ENCODE results near the gene FOXN3. TPM values are rescaled to one million over a fixed set of nuclear protein-coding genes. Genes with fewer than 3 reads are reported as not detected.

The FOXN3 gene
- total RNA-seq, 1 donor from 2014 or later = 106 TPM

DNA sequence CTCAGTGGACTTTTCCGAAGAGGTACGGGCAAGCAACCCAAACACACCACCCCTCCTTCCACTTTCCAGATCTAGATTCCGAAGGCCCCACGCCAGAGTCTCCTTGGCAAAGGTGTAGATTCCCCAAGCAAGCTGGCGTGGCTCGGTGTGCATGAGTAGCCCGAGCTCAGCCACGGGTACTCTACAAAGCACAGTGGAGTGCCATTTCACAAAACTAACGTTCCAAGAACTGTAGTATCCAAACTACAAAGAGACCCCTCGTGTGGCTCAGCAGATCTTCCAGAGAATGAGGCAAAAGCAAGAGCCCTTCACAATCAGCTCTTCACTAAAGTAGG is 72.1 kb downstream of the FOXN3 start:
- intact Hi-C loops (cut with micrococcal nuclease) = loop anchor here (2.0 kb wide), 1 partner anchor 14 kb away; no protein-coding TSS in a partner anchor
- Mint-ChIP-seq H3K4me1 (peaks cover 39% of the 10 kb centered on the region), H3K27ac (no peak overlapping the region), H3K36me3 (ENCODE audit: low read depth) (peaks cover 46% of the 10 kb centered on the region), H3K4me3 (no peak overlapping the region), H3K9me3 (no peaks in the 10 kb centered on the region), H3K27me3 (no peaks in the 10 kb centered on the region)
- POLR2A ChIA-PET = interaction anchor here (0.7 to 1.0 kb wide), 2 partner anchors 20 to 44 kb away, joined by 3 to 6 read pairs; no protein-coding TSS in a partner anchor
- TF ChIP-seq, protein P1, sequence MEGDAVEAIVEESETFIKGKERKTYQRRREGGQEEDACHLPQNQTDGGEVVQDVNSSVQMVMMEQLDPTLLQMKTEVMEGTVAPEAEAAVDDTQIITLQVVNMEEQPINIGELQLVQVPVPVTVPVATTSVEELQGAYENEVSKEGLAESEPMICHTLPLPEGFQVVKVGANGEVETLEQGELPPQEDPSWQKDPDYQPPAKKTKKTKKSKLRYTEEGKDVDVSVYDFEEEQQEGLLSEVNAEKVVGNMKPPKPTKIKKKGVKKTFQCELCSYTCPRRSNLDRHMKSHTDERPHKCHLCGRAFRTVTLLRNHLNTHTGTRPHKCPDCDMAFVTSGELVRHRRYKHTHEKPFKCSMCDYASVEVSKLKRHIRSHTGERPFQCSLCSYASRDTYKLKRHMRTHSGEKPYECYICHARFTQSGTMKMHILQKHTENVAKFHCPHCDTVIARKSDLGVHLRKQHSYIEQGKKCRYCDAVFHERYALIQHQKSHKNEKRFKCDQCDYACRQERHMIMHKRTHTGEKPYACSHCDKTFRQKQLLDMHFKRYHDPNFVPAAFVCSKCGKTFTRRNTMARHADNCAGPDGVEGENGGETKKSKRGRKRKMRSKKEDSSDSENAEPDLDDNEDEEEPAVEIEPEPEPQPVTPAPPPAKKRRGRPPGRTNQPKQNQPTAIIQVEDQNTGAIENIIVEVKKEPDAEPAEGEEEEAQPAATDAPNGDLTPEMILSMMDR (IDR thresholded peaks at IDR 0.05) = no peak
- DNase-seq (no peak), ATAC-seq (ENCODE audit: low read depth) (no peak)
- CTCF ChIA-PET = no interaction called here

GRCh38 chr14:89343356-89343755 is 73.7 kb downstream of the FOXN3 start:
- H3K9me3 Mint-ChIP-seq = no peaks in the 10 kb centered on the region
- intact Hi-C loops (cut with micrococcal nuclease) = no loop called here
- H3K27ac Mint-ChIP-seq = no peak overlapping the region
- ATAC-seq (ENCODE audit: low read depth) = no peak
- H3K4me1 Mint-ChIP-seq = peaks cover 43% of the 10 kb centered on the region
- H3K27me3 Mint-ChIP-seq = no peaks in the 10 kb centered on the region
- H3K4me3 Mint-ChIP-seq = no peak overlapping the region
- TF ChIP-seq, protein P1 (IDR thresholded peaks at IDR 0.05) = no peak
- H3K36me3 Mint-ChIP-seq (ENCODE audit: low read depth) = peaks cover 36% of the 10 kb centered on the region
- ChIA-PET CTCF (no interaction called here), POLR2A (interaction anchor here (0.7 to 0.9 kb wide), 2 partner anchors 35 to 566 kb away, joined by 3 to 7 read pairs; no protein-coding TSS in a partner anchor)
- no peak for DNase-seq

- Mint-ChIP-seq H3K4me1 (peaks cover 45% of the 10 kb centered on the region), H3K27me3 (no peaks in the 10 kb centered on the region), H3K4me3 (no peak overlapping the region), H3K36me3 (ENCODE audit: low read depth) (peaks cover 26% of the 10 kb centered on the region), H3K27ac (no peak overlapping the region), H3K9me3 (no peaks in the 10 kb centered on the region)
- ChIA-PET POLR2A (interaction anchor here (1.1 kb wide), 1 partner anchor 22 kb away, joined by 3 read pairs; no protein-coding TSS in a partner anchor), CTCF (interaction anchor here (1.0 kb wide), 1 partner anchor 165 kb away, joined by 3 read pairs; no protein-coding TSS in a partner anchor)
- DNase-seq = no peak
- ATAC-seq (ENCODE audit: low read depth) = no peak
- TF ChIP-seq, protein P1 (IDR thresholded peaks at IDR 0.05) = no peak
- intact Hi-C loops (cut with micrococcal nuclease) = no loop called here
Observed at GRCh38 chr14:89342049-89342448, 75.0 kb downstream of the FOXN3 start.

DNA sequence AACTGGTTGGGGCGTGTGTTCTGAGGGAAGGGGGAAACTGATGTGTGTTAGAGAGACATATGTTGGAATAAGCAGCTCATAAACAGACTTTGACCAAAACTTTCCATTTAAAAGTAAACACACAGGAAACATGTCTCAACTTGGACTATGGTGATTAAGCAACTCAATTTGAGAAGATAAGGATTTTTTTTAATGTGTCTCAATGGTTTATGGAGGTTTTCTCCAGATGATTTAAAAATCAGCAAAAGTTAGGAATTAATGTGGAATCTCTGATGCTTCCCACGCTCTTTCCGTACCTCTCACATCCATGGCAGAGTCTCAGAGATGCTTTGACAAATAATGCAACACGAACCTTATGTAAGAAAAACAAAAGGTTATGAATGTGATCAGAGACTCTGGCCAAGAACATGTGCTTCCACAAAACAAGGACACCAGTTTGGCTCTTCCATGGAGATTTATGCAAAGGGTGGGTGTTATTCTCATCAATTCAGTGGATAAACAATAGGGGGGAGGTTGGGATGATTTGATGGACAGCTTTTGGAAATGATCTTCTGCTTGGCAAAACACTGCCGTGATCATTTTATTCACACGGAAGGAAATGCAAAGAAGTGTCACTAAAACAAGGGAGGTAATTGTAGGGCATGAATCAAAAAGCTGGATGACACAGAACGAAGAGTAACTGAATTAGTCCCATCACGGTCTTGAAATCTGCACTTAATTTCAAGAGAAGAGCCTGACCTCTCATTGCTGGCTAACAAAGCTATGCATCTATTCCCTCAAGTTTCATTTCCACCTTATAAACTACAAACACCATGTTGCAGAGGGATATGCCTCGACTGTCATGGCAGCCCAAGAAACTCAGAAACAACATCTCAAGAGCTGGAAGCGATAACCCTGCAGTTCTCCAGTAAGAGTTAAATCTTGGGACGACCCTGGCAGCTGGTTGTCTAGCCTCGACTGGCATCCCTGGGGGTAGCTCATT is 76.5 kb downstream of the FOXN3 start:
- CTCF ChIA-PET = interaction anchor here (1.4 to 1.6 kb wide), 2 partner anchors 35 to 44 kb away, joined by 4 to 6 read pairs; no protein-coding TSS in a partner anchor
- no peaks in the 10 kb centered on the region for H3K27me3 Mint-ChIP-seq
- H3K4me1 Mint-ChIP-seq = peaks cover 57% of the 10 kb centered on the region
- peaks cover 19% of the 10 kb centered on the region for H3K36me3 Mint-ChIP-seq (ENCODE audit: low read depth)
- TF ChIP-seq, protein P1 (IDR thresholded peaks at IDR 0.05) = no peak
- peak overlapping the region; percentile 56 for H3K27ac Mint-ChIP-seq
- no peak overlapping the region for H3K4me3 Mint-ChIP-seq
- no peaks in the 10 kb centered on the region for H3K9me3 Mint-ChIP-seq
- intact Hi-C loops (cut with micrococcal nuclease) = no loop called here
- DNase-seq = no peak
- POLR2A ChIA-PET = interaction anchor here (0.9 to 1.1 kb wide), 2 partner anchors 16 to 19 kb away, joined by 3 to 5 read pairs; no protein-coding TSS in a partner anchor
- ATAC-seq (ENCODE audit: low read depth) = no peak

DNA sequence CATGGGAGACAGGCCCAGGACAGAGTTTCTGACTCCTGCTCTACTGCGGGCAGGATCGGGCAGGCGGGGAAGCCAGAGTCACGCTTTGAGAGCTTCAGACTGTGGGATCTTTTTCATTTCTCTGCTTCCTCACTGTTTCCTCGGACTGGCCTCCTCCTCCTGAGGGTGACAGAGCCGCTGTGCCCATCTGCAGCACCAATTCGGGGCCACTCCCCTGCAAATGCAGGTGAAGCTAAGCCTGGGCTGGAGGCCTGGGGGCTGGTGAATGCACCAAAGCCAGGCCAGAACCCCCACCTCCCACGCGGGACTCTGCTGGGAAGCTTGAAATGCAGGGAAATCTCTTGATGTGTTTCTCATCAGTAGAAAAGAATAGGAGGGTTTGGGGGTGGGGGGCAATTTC is 77.5 kb downstream of the FOXN3 start:
- no peaks in the 10 kb centered on the region for H3K27me3 Mint-ChIP-seq
- POLR2A ChIA-PET = interaction anchor here (0.9 to 1.1 kb wide), 3 partner anchors 17 to 77 kb away, joined by 3 to 5 read pairs (median 4); no protein-coding TSS in a partner anchor

More for the DNA sequence above, 77.5 kb downstream of the FOXN3 start:
- CTCF ChIA-PET = interaction anchor here (1.4 to 1.6 kb wide), 2 partner anchors 34 to 44 kb away, joined by 4 to 6 read pairs; no protein-coding TSS in a partner anchor
- peak overlapping the region; percentile 56 for H3K27ac Mint-ChIP-seq
- DNase-seq = no peak
- intact Hi-C loops (cut with micrococcal nuclease) = loop anchor here (10.0 kb wide), 1 partner anchor 295 kb away; no protein-coding TSS in a partner anchor
- peaks cover 13% of the 10 kb centered on the region for H3K36me3 Mint-ChIP-seq (ENCODE audit: low read depth)
- H3K4me3 Mint-ChIP-seq = no peak overlapping the region
- TF ChIP-seq, protein P1 (IDR thresholded peaks at IDR 0.05) = no peak
- H3K4me1 Mint-ChIP-seq = peaks cover 59% of the 10 kb centered on the region
- no peaks in the 10 kb centered on the region for H3K9me3 Mint-ChIP-seq
- no peak for ATAC-seq (ENCODE audit: low read depth)

All from activated B cell treated with CpG ODN at 0.5 μM for 24 hours (primary cell).